Heart left ventricle (tissue), 16 donors: ENCODE data around the gene PIP4K2A. TPM values are rescaled to one million over a fixed set of nuclear protein-coding genes. Genes with fewer than 3 reads are reported as not detected.
"Not testable (repeated sequence)": the region's sequence is repeated elsewhere in the genome, so short reads cannot be mapped to it uniquely, and the experiment has no call there.

ENCODE experiments used
- ATAC-seq, 4 donors: fragments of 200-7000 bp; cut with Tn5 transposase; one replicate each; pipeline ENCODE4 v1.9.1; 2020 to 2022; ENCODE audit warnings: moderate library complexity in 4 of 4, mild to moderate bottlenecking in 3 of 4, moderate number of reproducible peaks in 1 of 4
- DNase-seq, 5 donors: peaks; one replicate each; pipeline ENCODE4 v3.0.0-alpha.2; 2020
- H3K27ac ChIP-seq, 12 donors: fragments of 200-600 bp; sonication (generic) in 4 of 12; one replicate each; pipeline versions ENCODE4 v1.5.0 to v1.8.0; 2016 to 2022; ENCODE audit warnings: mild to moderate bottlenecking in 2 of 12
- H3K27me3 ChIP-seq, 9 donors: fragments of 200-600 bp; sonication (generic) in 2 of 9; one replicate each; pipeline versions ENCODE4 v1.5.1 to v1.8.0; 2016 to 2022; ENCODE audit warnings: mild to moderate bottlenecking in 3 of 9
- H3K36me3 ChIP-seq, 9 donors: fragments of 200-600 bp; sonication (generic) in 2 of 9; one replicate each; pipeline versions ENCODE4 v1.5.0 to v1.8.0; 2018 to 2022; ENCODE audit warnings: mild to moderate bottlenecking in 2 of 9
- H3K4me1 ChIP-seq, 12 donors: fragments of 200-600 bp; sonication (generic) in 4 of 12; one replicate each; pipeline versions ENCODE4 v1.5.0 to v1.8.0; 2016 to 2022; ENCODE audit warnings: mild to moderate bottlenecking in 3 of 12
- H3K4me3 ChIP-seq, 12 donors: fragments of 200-600 bp; sonication (generic) in 4 of 12; one replicate each; pipeline versions ENCODE4 v1.5.0 to v1.8.0; 2017 to 2022; ENCODE audit warnings: mild to moderate bottlenecking in 9 of 12, moderate library complexity in 4 of 12
- H3K9me3 ChIP-seq, 12 donors: fragments of 200-600 bp; sonication (generic) in 4 of 12; one replicate each; pipeline versions ENCODE4 v1.5.0 to v1.8.0; 2016 to 2022; ENCODE audit warnings: mild to moderate bottlenecking in 1 of 12
- CTCF ChIP-seq, 12 donors: fragments of 200-600 bp; sonication (generic) in 4 of 12; IDR thresholded peaks; one replicate each; pipeline versions ENCODE4 v1.5.0 to v1.8.0; 2018 to 2022; ENCODE audit warnings: antibody characterized with exemption in 12 of 12, mild to moderate bottlenecking in 5 of 12
- POLR2A ChIP-seq, 2 donors: fragments of 450-650 bp; IDR thresholded peaks; one replicate each; pipeline ENCODE4 v1.6.1; 2017; ENCODE audit warnings: antibody characterized with exemption in 2 of 2, mild to moderate bottlenecking in 2 of 2, moderate library complexity in 2 of 2
- WGBS, 4 donors: extraction: QIAGEN DNeasy Blood & Tissue Kit in 2 of 4; methylation state at CpG; one replicate each; pipeline versions ENCODE4 v1.1.5 to v1.1.7; 2013 to 2018; 5-methylcytosine and 5-hydroxymethylcytosine counted together
- intact Hi-C, 10 donors: fragments of 100-400 bp; cut with DNase I; formaldehyde crosslinking; loops; one replicate each; pipeline versions ENCODE4 v1.11.1 to v1.14.2; 2022
- polyA plus RNA-seq, 2 donors: library from polyadenylated mRNA; stranded (reverse); fragments of 200-250 nt; gene quantifications; one replicate each; pipeline ENCODE4 v1.2.3, GENCODE V29; 2013
- total RNA-seq, 9 donors: library from RNA; depleted of rRNA in 2 of 9; stranded (reverse); fragments of >200 nt in 2 of 9; fragmentation: NEBNext Ultra II Directional in 3 of 9; extraction: Animal tissue kit (Norgen Biotek cat#: 25700) in 3 of 9; gene quantifications; one replicate each; pipeline versions ENCODE4 v1.1.0 to v1.2.4, GENCODE V29; 2016 to 2023
- donor health status: ischemic (EF 13 %, LVEDD 7.1; RV severe dilation, severe dysfunction).
- donor health status: healthy with polysubstance abuse.
- donor health status: DM: no; HTN: yes; CAD: no.
- donor health status: DM: no; HTN: no; CAD: no.
- donor health status: ischemic (EF 25% LVEDD 6.9; RV normal size, moderate dysfunction).
- donor health status: ischemic (EF 25% LVEDD 5.7; RV mildly dilated, moderate dysfunction).
- donor health status: healthy.
- donor health status: DM: yes; HTN: yes; CAD: no.
- donor health status: ischemic (EF 35%, LVEDD 5.7; RV mildly dilated, moderate dysfunction).
- donor health status: nonischemic (EF 11% LVEDD 7.7; RV severe dilation, severe dysfunction).
- donor health status: DM: yes; HTN: yes; CAD: no.
- donor health status: PGD.
- donor health status: ischemic (EF 29% LVEDD 5.4; RV normal size, mild dysfunction).
- donor health status: nonischemic (EF 23%, LVEDD 6.1; RV moderate dilation, normal function).

The PIP4K2A gene
- total and polyA plus RNA-seq, 11 donors = 4.0 to 35.6 (median 12.5) TPM

- TF ChIP-seq POLR2A (IDR thresholded peaks at IDR 0.05) (no peak), CTCF (IDR thresholded peaks at IDR 0.05) (no peak)
- ATAC-seq = no peak
- DNase-seq = no peak
- no peak overlapping the region for H3K4me3 ChIP-seq
- 63 to 72% (median 69%) methylated on average over 7 of the region's 7 CpGs for WGBS, 4 donors
- peaks cover 0 to 11% (median 0%) of the 10 kb centered on the region in 12 donors for H3K4me1 ChIP-seq
- intact Hi-C loops = no loop called here
- no peaks in the 10 kb centered on the region for H3K27me3 ChIP-seq
- H3K27ac ChIP-seq = no peak overlapping the region
- H3K9me3 ChIP-seq = no peaks in the 10 kb centered on the region
- H3K36me3 ChIP-seq = no peaks in the 10 kb centered on the region
Measured at GRCh38 chr10:22500656-22501340, 213.6 kb downstream of the PIP4K2A start.

GRCh38 chr10:22499973-22500372 is 214.4 kb downstream of the PIP4K2A start:
- H3K36me3 ChIP-seq, H3K27ac ChIP-seq, DNase-seq, H3K4me3 ChIP-seq, intact Hi-C loops, H3K27me3 ChIP-seq, ATAC-seq, H3K9me3 ChIP-seq: not testable (repeated sequence)
- WGBS, 4 donors = 90 to 98% (median 92%) methylated on average over 2 of the region's 2 CpGs
- H3K4me1 ChIP-seq = peaks cover 0 to 11% (median 0%) of the 10 kb centered on the region in 12 donors

GRCh38 chr10:22495396-22495795 is 219.0 kb downstream of the PIP4K2A start:
- no peaks in the 10 kb centered on the region for H3K9me3 ChIP-seq
- intact Hi-C loops = no loop called here
- peaks cover 0 to 13% (median 0%) of the 10 kb centered on the region in 12 donors for H3K4me1 ChIP-seq
- H3K4me3 ChIP-seq = no peak overlapping the region
- WGBS, 4 donors = 92 to 96% (median 93%) methylated on average over 3 of the region's 3 CpGs
- DNase-seq = no peak
- no peaks in the 10 kb centered on the region for H3K27me3 ChIP-seq
- ATAC-seq = no peak
- no peak overlapping the region for H3K27ac ChIP-seq
- no peaks in the 10 kb centered on the region for H3K36me3 ChIP-seq
- no peak for TF ChIP-seq CTCF (IDR thresholded peaks at IDR 0.05)
- TF ChIP-seq POLR2A (IDR thresholded peaks at IDR 0.05) = no peak

DNA sequence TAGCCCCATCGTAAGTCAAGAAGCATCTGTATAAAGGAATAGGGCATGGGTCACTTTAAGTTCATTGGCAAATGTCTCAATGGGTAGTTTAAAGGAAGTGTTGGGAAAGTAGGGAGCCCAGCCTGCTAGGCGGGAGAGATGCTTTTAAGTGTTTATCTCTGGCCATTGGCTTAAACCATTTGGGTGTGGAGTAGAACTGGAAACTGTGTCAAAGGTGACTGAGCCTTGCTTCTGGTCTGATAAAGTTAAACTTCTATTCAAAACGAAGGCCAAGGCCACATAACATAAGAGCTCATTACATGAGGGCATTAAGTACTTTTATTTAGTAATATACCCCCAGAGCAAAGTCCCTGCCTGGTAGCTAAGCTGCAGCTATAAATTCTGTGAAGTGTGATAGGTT is 220.4 kb downstream of the PIP4K2A start:
- Histone ChIP-seq H3K36me3 (no peaks in the 10 kb centered on the region), H3K4me3 (no peak overlapping the region), H3K27ac (no peak overlapping the region), H3K27me3 (no peaks in the 10 kb centered on the region), H3K9me3 (no peaks in the 10 kb centered on the region), H3K4me1 (peaks cover 0 to 13% (median 0%) of the 10 kb centered on the region in 12 donors)
- no peak for DNase-seq
- WGBS, 4 donors = 52 to 65% (median 58%) methylated on average over 3 of the region's 3 CpGs
- no peak for ATAC-seq
- no peak for TF ChIP-seq CTCF (IDR thresholded peaks at IDR 0.05)
- TF ChIP-seq POLR2A (IDR thresholded peaks at IDR 0.05) = no peak
- intact Hi-C loops = no loop called here
